ENCODE measurements around the gene GPR78. TPM values are rescaled to one million over a fixed set of nuclear protein-coding genes. Genes with fewer than 3 reads are reported as not detected.
"Not testable (repeated sequence)": the region's sequence is repeated elsewhere in the genome, so short reads cannot be mapped to it uniquely, and the experiment has no call there.

Gene GPR78
- total RNA-seq, 1 donor from 2014 or later: 7.9 TPM

DNA sequence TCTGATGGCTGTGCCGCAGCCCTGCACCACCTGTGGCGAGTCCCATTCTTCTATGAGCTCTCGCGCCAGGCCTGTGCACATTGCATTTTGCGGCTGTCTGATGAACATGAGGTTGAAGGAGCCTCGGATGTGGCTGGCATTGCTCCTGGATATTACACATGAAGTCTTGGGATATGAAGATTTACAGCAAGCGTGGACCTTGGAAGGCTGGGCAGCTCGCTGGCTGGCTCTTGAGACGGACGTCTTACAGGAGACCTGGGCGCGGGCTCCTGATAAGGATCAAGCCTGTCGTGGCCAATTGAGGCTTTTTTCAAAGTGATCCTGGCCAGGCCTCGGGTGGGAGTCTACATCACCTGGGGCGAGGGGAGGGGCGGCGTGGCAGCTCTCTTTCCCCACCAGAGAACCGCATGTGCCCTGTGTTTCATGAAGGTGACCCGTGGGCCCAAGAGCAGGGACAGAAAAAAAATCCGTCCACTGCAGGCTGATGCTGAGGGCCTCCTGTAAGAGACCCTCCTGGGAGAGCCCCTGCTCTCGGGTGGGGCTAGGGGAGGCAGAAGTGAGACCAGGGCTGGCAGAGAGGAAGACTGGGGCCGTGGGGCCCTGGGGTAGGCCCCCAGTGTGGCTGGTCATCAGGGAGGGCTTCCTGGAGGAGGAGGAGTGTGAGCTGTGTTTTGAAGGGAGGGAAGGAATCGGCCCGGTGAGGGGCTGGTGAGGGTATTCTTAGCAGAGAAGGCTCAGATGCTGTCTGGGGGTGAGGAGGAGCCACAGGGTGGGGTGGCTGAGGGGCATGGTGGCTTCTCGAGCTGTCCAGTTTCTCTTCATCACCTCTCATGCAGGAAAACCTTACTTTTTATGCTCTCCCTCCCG is 36.0 kb downstream of the GPR78 start:
- no peak for DNase-seq (ENCODE audit: low spot score)

DNA sequence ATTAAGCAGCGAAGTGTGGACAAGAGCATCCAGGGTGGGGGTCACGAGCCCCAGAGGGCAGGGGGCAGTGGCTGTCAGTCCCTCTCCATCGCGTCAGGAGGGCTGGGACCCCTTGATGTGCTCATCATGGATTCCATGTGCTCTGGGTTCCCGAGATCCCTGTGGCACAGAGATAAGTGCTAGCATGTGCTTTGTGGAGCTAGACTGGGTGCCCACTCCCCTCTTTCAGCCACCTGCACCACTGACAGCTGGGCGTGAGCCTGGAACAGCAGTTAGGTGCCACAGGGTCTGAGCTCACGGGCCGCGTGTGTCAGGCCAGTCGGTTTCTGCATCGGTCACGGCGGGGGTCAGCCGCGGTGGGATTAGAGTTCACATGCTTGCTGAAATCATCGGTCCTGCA is 36.6 kb downstream of the GPR78 start:
- DNase-seq (ENCODE audit: low spot score): no peak

GRCh38 chr4:8617486-8618040 is 37.4 kb downstream of the GPR78 start:
- DNase-seq (ENCODE audit: low spot score): no peak

DNA sequence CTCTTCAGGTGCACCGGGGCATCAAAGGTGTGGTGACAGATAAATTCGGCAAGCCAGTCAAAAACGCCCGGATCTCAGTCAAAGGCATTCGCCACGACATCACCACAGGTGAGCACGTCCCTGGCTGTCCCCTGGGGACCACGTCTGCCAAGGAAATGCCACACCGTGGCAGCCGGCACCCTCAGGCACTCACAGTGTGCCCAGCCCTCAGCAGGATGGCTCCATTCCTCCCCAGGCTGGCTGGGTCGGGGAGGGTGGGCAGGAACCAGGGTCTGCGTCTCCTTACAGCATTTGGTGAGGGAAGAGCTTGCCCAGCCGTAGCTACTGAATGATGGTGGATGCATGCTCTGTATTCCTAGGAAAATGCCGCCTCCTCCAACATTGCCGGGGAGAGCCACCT is 38.2 kb downstream of the GPR78 start:
- no peak for DNase-seq (ENCODE audit: low spot score)

- no peak for DNase-seq (ENCODE audit: low spot score)
Measured at GRCh38 chr4:8618961-8619720, 38.9 kb downstream of the GPR78 start.

DNA sequence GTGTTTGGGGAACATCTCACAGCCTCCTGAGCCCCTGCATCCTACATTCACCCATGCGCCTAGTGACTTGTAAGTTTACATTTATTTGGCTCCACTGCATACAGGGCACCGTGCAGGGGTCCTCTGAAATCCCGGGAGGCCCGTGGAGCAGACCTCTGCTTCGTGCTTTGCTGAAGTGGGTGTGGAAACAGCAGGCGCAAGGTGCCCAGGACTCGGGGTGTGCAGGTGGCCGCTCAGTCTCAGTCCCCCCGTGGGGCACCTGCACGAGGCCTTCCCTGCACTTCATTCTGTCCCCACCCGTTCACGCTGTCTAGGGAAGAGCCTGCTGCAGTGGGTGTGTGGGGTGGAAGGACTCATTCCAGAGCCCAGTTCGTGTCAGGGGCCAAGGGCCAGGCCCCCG is 40.9 kb downstream of the GPR78 start:
- DNase-seq (ENCODE audit: low spot score): not testable (repeated sequence)

DNA sequence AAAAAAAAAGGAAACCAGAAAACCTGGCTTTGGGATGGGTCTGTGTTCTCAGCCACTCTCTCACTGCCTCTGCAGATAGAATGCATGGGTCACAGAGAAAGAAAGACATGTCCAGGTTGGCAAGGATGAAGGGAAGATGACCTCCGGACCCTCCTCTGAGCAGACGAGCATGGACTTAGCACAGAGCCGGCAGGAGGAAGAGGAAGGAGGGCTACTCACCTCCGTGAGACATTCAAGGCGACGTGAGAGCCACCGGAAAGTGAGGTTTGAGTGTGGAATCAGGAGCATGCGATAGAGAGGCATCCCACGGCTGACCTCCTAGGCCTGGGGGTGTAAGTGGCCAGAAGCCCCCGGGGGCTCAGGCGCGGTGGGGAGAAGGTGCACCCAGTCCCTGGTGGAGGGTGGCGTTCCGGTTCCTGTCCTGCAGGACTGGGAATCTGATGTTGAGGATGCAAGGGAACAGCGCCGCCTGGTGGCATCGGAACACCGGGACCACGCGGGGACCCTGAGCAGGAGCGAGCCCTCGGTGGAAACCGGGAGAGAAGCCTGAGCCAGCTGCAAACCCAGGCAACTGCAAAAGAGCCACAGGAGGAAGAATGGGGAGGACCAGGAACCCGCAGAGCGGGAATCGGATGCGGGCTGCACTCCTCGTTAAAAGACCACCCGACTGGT is 44.5 kb downstream of the GPR78 start:
- not testable (repeated sequence) for DNase-seq (ENCODE audit: low spot score)

- not testable (repeated sequence) for DNase-seq (ENCODE audit: low spot score)
Measured at GRCh38 chr4:8630240-8630905, 50.2 kb downstream of the GPR78 start.

DNA sequence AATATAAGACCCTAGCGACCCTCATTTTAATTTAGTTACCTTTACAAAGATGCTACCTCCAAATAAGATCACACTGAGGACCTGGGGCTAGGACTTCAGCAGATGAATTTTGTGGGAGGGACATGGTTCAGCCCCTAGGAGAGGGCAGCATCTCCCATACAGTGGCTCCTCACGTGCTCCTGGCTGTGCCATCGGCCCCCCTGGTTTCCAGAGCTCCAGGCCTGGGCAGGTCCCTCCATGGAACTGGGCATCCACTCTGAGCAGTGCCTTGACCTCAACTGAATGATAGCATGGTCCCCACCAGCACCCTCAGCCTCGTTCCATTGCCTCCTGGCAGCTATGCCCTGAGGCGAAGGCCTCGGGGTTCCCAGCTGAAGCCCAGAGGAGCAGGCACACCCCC is 51.7 kb downstream of the GPR78 start:
- not testable (repeated sequence) for DNase-seq (ENCODE audit: low spot score)

- DNase-seq (ENCODE audit: low spot score): not testable (repeated sequence)
Measured at GRCh38 chr4:8634773-8635172, 54.6 kb downstream of the GPR78 start.

DNA sequence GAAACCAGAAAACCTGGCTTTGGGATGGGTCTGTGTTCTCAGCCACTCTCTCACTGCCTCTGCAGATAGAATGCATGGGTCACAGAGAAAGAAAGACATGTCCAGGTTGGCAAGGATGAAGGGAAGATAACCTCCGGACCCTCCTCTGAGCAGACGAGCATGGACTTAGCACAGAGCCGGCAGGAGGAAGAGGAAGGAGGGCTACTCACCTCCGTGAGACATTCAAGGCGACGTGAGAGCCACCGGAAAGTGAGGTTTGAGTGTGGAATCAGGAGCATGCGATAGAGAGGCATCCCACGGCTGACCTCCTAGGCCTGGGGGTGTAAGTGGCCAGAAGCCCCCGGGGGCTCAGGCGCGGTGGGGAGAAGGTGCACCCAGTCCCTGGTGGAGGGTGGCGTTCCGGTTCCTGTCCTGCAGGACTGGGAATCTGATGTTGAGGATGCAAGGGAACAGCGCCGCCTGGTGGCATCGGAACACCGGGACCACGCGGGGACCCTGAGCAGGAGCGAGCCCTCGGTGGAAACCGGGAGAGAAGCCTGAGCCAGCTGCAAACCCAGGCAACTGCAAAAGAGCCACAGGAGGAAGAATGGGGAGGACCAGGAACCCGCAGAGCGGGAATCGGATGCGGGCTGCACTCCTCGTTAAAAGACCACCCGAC is 55.8 kb downstream of the GPR78 start:
- not testable (repeated sequence) for DNase-seq (ENCODE audit: low spot score)

Other genes starting within 250 kb of the GPR78 start
- gene ACOX3, start 139.7 kb upstream of the GPR78 start, total RNA-seq (ENCODE audit: insufficient read depth, low replicate concordance): 46.9 TPM
- 42.9 TPM for gene TRMT44, start 139.6 kb upstream of the GPR78 start, total RNA-seq (ENCODE audit: insufficient read depth, low replicate concordance)
- 80.4 TPM for gene CPZ, start 12.4 kb downstream of the GPR78 start, total RNA-seq (ENCODE audit: insufficient read depth, low replicate concordance)

All from umbilical cord (tissue), 2 donors.